ENCODE results near the gene RBM27.
"Not testable (repeated sequence)": the region's sequence is repeated elsewhere in the genome, so short reads cannot be mapped to it uniquely, and the experiment has no call there.

The RBM27 gene

GRCh38 chr5:146203011-146203871, at the start of gene RBM27:
Gene RBM27, plus strand, starts transcription at chr5:146203605. Its CDS starts 161 bp downstream, at chr5:146203766.
- peak; percentile 93 to 98 for DNase-seq

GRCh38 chr5:146158255-146158654, 45.1 kb upstream of the RBM27 start:
- no peak for DNase-seq

- DNase-seq: no peak
Measured at GRCh38 chr5:146164382-146164781, 39.0 kb upstream of the RBM27 start.

- no peak for DNase-seq
Measured at GRCh38 chr5:146165460-146165859, 37.9 kb upstream of the RBM27 start.

- DNase-seq: no peak
Measured at GRCh38 chr5:146165903-146166302, 37.5 kb upstream of the RBM27 start.

- DNase-seq: no peak
Measured at GRCh38 chr5:146169076-146169475, 34.3 kb upstream of the RBM27 start.

- DNase-seq: not testable (repeated sequence)
Measured at GRCh38 chr5:146173049-146173448, 30.4 kb upstream of the RBM27 start.

- DNase-seq: no peak
Measured at GRCh38 chr5:146173597-146173996, 29.8 kb upstream of the RBM27 start.

GRCh38 chr5:146176805-146177204, 26.6 kb upstream of the RBM27 start:
- DNase-seq: no peak

GRCh38 chr5:146179696-146180095, 23.7 kb upstream of the RBM27 start:
- DNase-seq: no peak

- not testable (repeated sequence) for DNase-seq
Measured at GRCh38 chr5:146183403-146183802, 20.0 kb upstream of the RBM27 start.

- DNase-seq: no peak
Measured at GRCh38 chr5:146185161-146185560, 18.2 kb upstream of the RBM27 start.

- no peak for DNase-seq
Measured at GRCh38 chr5:146188358-146188757, 15.0 kb upstream of the RBM27 start.

GRCh38 chr5:146192571-146193043, 10.8 kb upstream of the RBM27 start:
- DNase-seq: no peak

GRCh38 chr5:146193285-146193684, 10.1 kb upstream of the RBM27 start:
- no peak for DNase-seq

GRCh38 chr5:146194997-146195396, 8.4 kb upstream of the RBM27 start:
- DNase-seq: not testable (repeated sequence)

- no peak for DNase-seq
Measured at GRCh38 chr5:146196459-146197048, 6.9 kb upstream of the RBM27 start.

- DNase-seq: no peak
Measured at GRCh38 chr5:146199176-146199815, 4.1 kb upstream of the RBM27 start.

- not testable (repeated sequence) for DNase-seq
Measured at GRCh38 chr5:146201795-146202194, 1.6 kb upstream of the RBM27 start.

GRCh38 chr5:146203872-146204192, 427 bp downstream of the RBM27 start:
- DNase-seq: no peak

GRCh38 chr5:146205499-146206202, 2.2 kb downstream of the RBM27 start:
- no peak for DNase-seq

- no peak for DNase-seq
Measured at GRCh38 chr5:146206257-146206656, 2.9 kb downstream of the RBM27 start.

- DNase-seq: no peak
Measured at GRCh38 chr5:146208916-146209522, 5.6 kb downstream of the RBM27 start.
